Neural progenitor cell (in vitro differentiated cells): ENCODE measurements around the gene INO80.

ENCODE experiments used
- EZH2phosphoT487 ChIP-seq: fragments of 200-600 bp; sonication (generic); IDR thresholded peaks from 2 replicates; pipeline ENCODE4 v1.6.1; 2017; ENCODE audit warnings: antibody characterized with exemption
- TF ChIP-seq, protein P1 (sequence below): fragments of 200-600 bp; sonication (generic); IDR thresholded peaks from 2 replicates; pipeline ENCODE4 v1.5.1; 2017; ENCODE audit warnings: antibody characterized with exemption, mild to moderate bottlenecking

GRCh38 chr15:41031232-41032078, 84.6 kb downstream of the INO80 start:
- TF ChIP-seq, protein P1, sequence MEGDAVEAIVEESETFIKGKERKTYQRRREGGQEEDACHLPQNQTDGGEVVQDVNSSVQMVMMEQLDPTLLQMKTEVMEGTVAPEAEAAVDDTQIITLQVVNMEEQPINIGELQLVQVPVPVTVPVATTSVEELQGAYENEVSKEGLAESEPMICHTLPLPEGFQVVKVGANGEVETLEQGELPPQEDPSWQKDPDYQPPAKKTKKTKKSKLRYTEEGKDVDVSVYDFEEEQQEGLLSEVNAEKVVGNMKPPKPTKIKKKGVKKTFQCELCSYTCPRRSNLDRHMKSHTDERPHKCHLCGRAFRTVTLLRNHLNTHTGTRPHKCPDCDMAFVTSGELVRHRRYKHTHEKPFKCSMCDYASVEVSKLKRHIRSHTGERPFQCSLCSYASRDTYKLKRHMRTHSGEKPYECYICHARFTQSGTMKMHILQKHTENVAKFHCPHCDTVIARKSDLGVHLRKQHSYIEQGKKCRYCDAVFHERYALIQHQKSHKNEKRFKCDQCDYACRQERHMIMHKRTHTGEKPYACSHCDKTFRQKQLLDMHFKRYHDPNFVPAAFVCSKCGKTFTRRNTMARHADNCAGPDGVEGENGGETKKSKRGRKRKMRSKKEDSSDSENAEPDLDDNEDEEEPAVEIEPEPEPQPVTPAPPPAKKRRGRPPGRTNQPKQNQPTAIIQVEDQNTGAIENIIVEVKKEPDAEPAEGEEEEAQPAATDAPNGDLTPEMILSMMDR = no peak
- TF ChIP-seq EZH2phosphoT487 = no peak
